SK-N-SH (cell line): Measurements from ENCODE around the gene BTBD16. TPM values are rescaled to one million over a fixed set of nuclear protein-coding genes. Genes with fewer than 3 reads are reported as not detected.

ENCODE experiments used
- CTCF ChIA-PET: fragments of 300-600, 350-600 bp; formaldehyde crosslinking; extraction: SDS; loops from one replicate; lab custom pipeline; 2021; lab: Yijun Ruan, JAX
- POLR2A ChIA-PET: fragments of 350-600 bp; sonication (Branson Sonifier 250); formaldehyde crosslinking; extraction: SDS; loops from one replicate; lab custom pipeline; 2020; ENCODE audit warnings: antibody characterized with exemption, inconsistent platforms; lab: Yijun Ruan, JAX
- DNase-seq: peaks from one replicate; pipeline ENCODE4 v3.0.0; 2012
- H2AFZ ChIP-seq: fragments of 200-600 bp; sonication (generic); 2 replicates; pipeline ENCODE4 v1.8.1; 2016; ENCODE audit warnings: antibody characterized with exemption, mild to moderate bottlenecking, low read depth
- H3F3A ChIP-seq: fragments of 200-600 bp; sonication (generic); replicated peaks from 2 replicates; pipeline ENCODE3; 2016; ENCODE audit warnings: antibody characterized with exemption, mild to moderate bottlenecking; ENCODE audit not compliant: insufficient read depth
- H3K27ac ChIP-seq, 2 experiments: fragments of 200-500 bp in 1 of 2; fragments of 200-600 bp in 1 of 2; sonication (Bioruptor generic) in 1 of 2; sonication (generic), shearing (Covaris generic) in 1 of 2; 2 replicates each; pipeline versions ENCODE4 v1.5.1 to v1.6.1; 2014 to 2016; ENCODE audit warnings: low read depth in 2 of 2, inconsistent platforms in 1 of 2, low read length in 1 of 2, mild to moderate bottlenecking in 1 of 2, mixed read lengths in 1 of 2
- H3K27me3 ChIP-seq: fragments of 200-600 bp; sonication (generic), shearing (Covaris generic); 2 replicates; pipeline ENCODE4 v1.6.1; 2016; ENCODE audit warnings: mixed run types; ENCODE audit not compliant: insufficient read depth
- H3K36me3 ChIP-seq, 2 experiments: fragments of 200-500 bp in 1 of 2; fragments of 200-600 bp in 1 of 2; sonication (Bioruptor generic) in 1 of 2; sonication (generic) in 1 of 2; replicated peaks in 1 of 2; 2 replicates each; pipeline versions ENCODE3 to v1.5.1; 2014 to 2016; ENCODE audit warnings: low read length in 1 of 2, mild to moderate bottlenecking in 1 of 2; ENCODE audit not compliant: insufficient read depth in 2 of 2, control insufficient read depth in 1 of 2
- H3K4me1 ChIP-seq, 2 experiments: fragments of 200-500 bp in 1 of 2; fragments of 200-600 bp in 1 of 2; sonication (Bioruptor generic) in 1 of 2; sonication (generic), shearing (Covaris generic) in 1 of 2; 2 replicates each; pipeline versions ENCODE4 v1.5.1 to v1.6.1; 2014 to 2016; ENCODE audit warnings: low read depth in 1 of 2, low read length in 1 of 2, mixed run types in 1 of 2; ENCODE audit not compliant: insufficient read depth in 2 of 2, control insufficient read depth in 1 of 2
- H3K4me2 ChIP-seq: fragments of 200-600 bp; sonication (generic), shearing (Covaris generic); 2 replicates; pipeline ENCODE4 v1.6.1; 2017; ENCODE audit warnings: mixed run types
- H3K4me3 ChIP-seq, 2 experiments: fragments of 200-500 bp in 1 of 2; fragments of 200-600 bp in 1 of 2; sonication (Bioruptor generic) in 1 of 2; sonication (generic), shearing (Covaris generic) in 1 of 2; 2 replicates each; pipeline versions ENCODE4 v1.5.1 to v1.8.1; 2014 to 2016; ENCODE audit warnings: low read depth in 2 of 2, inconsistent platforms in 1 of 2, low read length in 1 of 2, mild to moderate bottlenecking in 1 of 2, mixed read lengths in 1 of 2, moderate library complexity in 1 of 2
- H3K79me2 ChIP-seq: fragments of 200-600 bp; sonication (generic); 2 replicates; pipeline ENCODE4 v1.8.1; 2017; ENCODE audit warnings: mild to moderate bottlenecking; ENCODE audit not compliant: insufficient read depth
- H3K9ac ChIP-seq: fragments of 200-600 bp; sonication (generic); 2 replicates; pipeline ENCODE4 v1.6.1; 2017; ENCODE audit warnings: mixed run types
- H3K9me2 ChIP-seq: fragments of 200-600 bp; sonication (generic); 2 replicates; pipeline ENCODE4 v1.6.1; 2017; ENCODE audit warnings: mixed run types
- H3K9me3 ChIP-seq: fragments of 200-600 bp; sonication (generic); 2 replicates; pipeline ENCODE4 v1.6.1; 2017; ENCODE audit warnings: mixed run types, mild to moderate bottlenecking, moderate library complexity
- H4K20me1 ChIP-seq: fragments of 200-600 bp; sonication (generic); 2 replicates; pipeline ENCODE4 v1.6.1; 2017; ENCODE audit warnings: mild to moderate bottlenecking, mixed run types; ENCODE audit not compliant: insufficient read depth
- CTCF ChIP-seq: fragments of 200-600 bp; sonication (generic); IDR thresholded peaks from 2 replicates; pipeline ENCODE4 v1.6.1; 2017; ENCODE audit warnings: antibody characterized with exemption, mild to moderate bottlenecking, moderate library complexity
- EZH2phosphoT487 ChIP-seq: fragments of 200-600 bp; sonication (generic); IDR thresholded peaks from 2 replicates; pipeline ENCODE4 v1.6.1; 2017; ENCODE audit warnings: low read depth, mixed run types, mild to moderate bottlenecking, antibody characterized with exemption, moderate library complexity, borderline replicate concordance
- FOSL2 ChIP-seq: IDR thresholded peaks from 2 replicates; pipeline ENCODE4 v1.4.0; 2012; ENCODE audit warnings: low read depth, mild to moderate bottlenecking, moderate library complexity, borderline replicate concordance
- FOXJ3 ChIP-seq: sonication (generic); formaldehyde crosslinking; IDR thresholded peaks from 2 replicates; pipeline ENCODE4 v1.5.1; 2020; ENCODE audit warnings: mild to moderate bottlenecking, missing genetic modification reagents
- FOXM1 ChIP-seq: IDR thresholded peaks from 2 replicates; pipeline ENCODE4 v1.4.0; 2012; ENCODE audit warnings: low read depth, mild to moderate bottlenecking
- GATA2 ChIP-seq: sonication (generic); formaldehyde crosslinking; IDR thresholded peaks from 2 replicates; pipeline ENCODE4 v1.5.0; 2020; ENCODE audit warnings: mild to moderate bottlenecking, missing genetic modification reagents
- NRF1 ChIP-seq: IDR thresholded peaks from 2 replicates; pipeline ENCODE4 v1.6.1; 2012; ENCODE audit warnings: low read depth, mild to moderate bottlenecking, low read length
- SIN3A ChIP-seq: IDR thresholded peaks from 2 replicates; pipeline ENCODE4 v1.6.1; 2012; ENCODE audit warnings: low read depth, mild to moderate bottlenecking, low read length, moderate library complexity, borderline replicate concordance
- SMC3 ChIP-seq: IDR thresholded peaks from 2 replicates; pipeline ENCODE4 v1.6.1; 2012; ENCODE audit warnings: low read depth, low read length, improper control_type of control experiment
- TCF12 ChIP-seq: IDR thresholded peaks from 2 replicates; pipeline ENCODE4 v1.4.0; 2012
- YY1 ChIP-seq: IDR thresholded peaks from 2 replicates; pipeline ENCODE4 v1.4.0; 2012; ENCODE audit warnings: low read depth, mild to moderate bottlenecking
- WGBS: methylation state at CpG from one replicate; pipeline ENCODE4 v1.1.6; 2017; ENCODE audit warnings: low lambda C conversion rate; 5-methylcytosine and 5-hydroxymethylcytosine counted together
- polyA plus RNA-seq, 3 experiments: library from polyadenylated mRNA; depleted of rRNA; stranded (reverse); fragments of >200 nt; gene quantifications; 2 replicates each; pipeline ENCODE4 v1.2.3, GENCODE V29; 2012

The BTBD16 gene
- polyA plus RNA-seq, 1 of the 3 experiments (the other 2 are of a cell fraction): not detected

- no peak for TF ChIP-seq GATA2 (CRISPR knock-in tag)
- TF ChIP-seq, all 33 proteins: peak for 0
Observed at GRCh38 chr10:122293961-122294380, 22.9 kb downstream of the BTBD16 start (continued).

- ChIA-PET POLR2A (no interaction called here), CTCF (interaction anchor here (0.6 to 7.6 kb wide), 3 partner anchors 140 to 270 kb away, joined by 3 to 139 read pairs (median 3); no protein-coding TSS in a partner anchor)
Observed at GRCh38 chr10:122294511-122295450, 23.7 kb downstream of the BTBD16 start.

GRCh38 chr10:122295451-122295809, 24.3 kb downstream of the BTBD16 start:
- Histone ChIP-seq H3K9me3 (no peaks in the 10 kb centered on the region), H3K79me2 (no peaks in the 10 kb centered on the region), H3K27me3 (no peaks in the 10 kb centered on the region; the same call in 1 of the 2 replicates), H3F3A (no peaks in the 10 kb centered on the region), H3K9me2 (no peaks in the 10 kb centered on the region), H3K9ac (no peak overlapping the region), H2AFZ (no peak overlapping the region), H3K4me1 (no peaks in the 10 kb centered on the region; a peak in 1 of 4 replicates), H3K4me2 (no peak overlapping the region), H3K4me3 (no peak overlapping the region), H4K20me1 (no peaks in the 10 kb centered on the region), H3K27ac (no peak overlapping the region), H3K36me3 (no peaks in the 10 kb centered on the region)
- CTCF ChIA-PET: interaction anchor here (0.6 to 7.6 kb wide), 3 partner anchors 139 to 839 kb away, joined by 3 to 139 read pairs (median 3); no protein-coding TSS in a partner anchor
- POLR2A ChIA-PET: no interaction called here
- WGBS: 84% methylated on average over 4 of the region's 4 CpGs
- no peak for DNase-seq
- TF ChIP-seq SMC3 (no peak), EZH2phosphoT487 (no peak), SIN3A (no peak), NRF1 (no peak), FOSL2 (no peak), FOXJ3 (CRISPR knock-in tag) (no peak), YY1 (no peak), TCF12 (no peak)

More at GRCh38 chr10:122294511-122295450, 23.7 kb downstream of the BTBD16 start:
- no peaks in the 10 kb centered on the region for H3K9me2 ChIP-seq
- no peaks in the 10 kb centered on the region for H3K36me3 ChIP-seq
- no peaks in the 10 kb centered on the region for H3K9me3 ChIP-seq
- no peaks in the 10 kb centered on the region for H3K79me2 ChIP-seq
- H2AFZ ChIP-seq: no peak overlapping the region
- no peak overlapping the region for H3K27ac ChIP-seq
- H3K27me3 ChIP-seq: no peaks in the 10 kb centered on the region; the same call in 1 of the 2 replicates
- WGBS: 76% methylated on average over 10 of the region's 12 CpGs
- H4K20me1 ChIP-seq: no peaks in the 10 kb centered on the region
- no peaks in the 10 kb centered on the region for H3F3A ChIP-seq
- no peak overlapping the region for H3K4me2 ChIP-seq
- TF ChIP-seq CTCF (no peak), SIN3A (no peak), FOXM1 (no peak)
- H3K4me3 ChIP-seq: no peak overlapping the region
- no peak for DNase-seq
- no peak overlapping the region for H3K9ac ChIP-seq
- H3K4me1 ChIP-seq: no peaks in the 10 kb centered on the region; a peak in 1 of 4 replicates
